Measurements from ENCODE around the gene SCAPER. TPM values are rescaled to one million over a fixed set of nuclear protein-coding genes. Genes with fewer than 3 reads are reported as not detected.

Gene SCAPER
- polyA plus RNA-seq, 2 of the 4 experiments (the other 2 are of a cell fraction), result 4.9 to 5.5 TPM

- no peak for TF ChIP-seq ATOH8 (CRISPR knock-in tag; IDR thresholded peaks at IDR 0.05; ENCODE audit: low read depth)
- no peak for TF ChIP-seq EHMT2 (IDR thresholded peaks at IDR 0.05; ENCODE audit: low read depth)
- no peak for TF ChIP-seq MAZ (IDR thresholded peaks at IDR 0.05; ENCODE audit: borderline replicate concordance, low read depth, low read length)
These were observed 8.6 kb upstream of the SCAPER start (continued) for GRCh38 chr15:76913737-76914136.

GRCh38 chr15:76912430-76912829 lies 7.3 kb upstream of the SCAPER start:
- Histone ChIP-seq H3K9me3 (no peaks in the 10 kb centered on the region), H3K4me2 (no peak overlapping the region), H3K4me1 (no peaks in the 10 kb centered on the region), H3K27ac (no peak overlapping the region), H3K4me3 (no peak overlapping the region)
- TF ChIP-seq TP53 (CRISPR knock-in tag; IDR thresholded peaks at IDR 0.05), result no peak
- TF ChIP-seq KDM5A (IDR thresholded peaks at IDR 0.05), result no peak
- no peak for TF ChIP-seq PBX3 (IDR thresholded peaks at IDR 0.05)
- no peak for TF ChIP-seq CEBPB (IDR thresholded peaks at IDR 0.05)
- TF ChIP-seq ESRRA (IDR thresholded peaks at IDR 0.05; ENCODE audit: borderline replicate concordance, low read length), result no peak
- TF ChIP-seq MAFK (IDR thresholded peaks at IDR 0.05; ENCODE audit: partially characterized antibody), result no peak
- no peak for TF ChIP-seq EHMT2 (IDR thresholded peaks at IDR 0.05; ENCODE audit: low read depth)
- TF ChIP-seq POLR2AphosphoS2 (conservative IDR thresholded peaks at IDR 0.05; ENCODE audit: low read length), result no peak
- TF ChIP-seq HDAC2 (IDR thresholded peaks at IDR 0.05), result no peak
- ChIA-PET POLR2A (interaction anchor here (0.8 kb wide), 1 partner anchor 19 kb away, joined by 3 read pairs; the partner anchor contains the start of gene RCN2), CTCF (no interaction called here)
- no peak for FAIRE-seq
- no peak for ATAC-seq
- DNase-seq (ENCODE audit: low read depth in 1 of 2, low spot score in 1 of 2), result no peak
- 63% methylated on average over 4 of the region's 4 CpGs for WGBS (ENCODE audit: missing lambda C conversion rate)

GRCh38 chr15:76905855-76906254 lies 715 bp upstream of the SCAPER start:
- H3K9me3 ChIP-seq, result no peaks in the 10 kb centered on the region
- DNase-seq (ENCODE audit: low read depth in 1 of 2, low spot score in 1 of 2), result no peak
- 69% methylated on average over 9 of the region's 9 CpGs for WGBS (ENCODE audit: missing lambda C conversion rate)
- H3K4me1 ChIP-seq, result peaks cover 14% of the 10 kb centered on the region; the same call in 2 of the 3 replicates
- POLR2A ChIA-PET, result no interaction called here
- ATAC-seq, result no peak
- no peak for FAIRE-seq
- TF ChIP-seq, protein P1, sequence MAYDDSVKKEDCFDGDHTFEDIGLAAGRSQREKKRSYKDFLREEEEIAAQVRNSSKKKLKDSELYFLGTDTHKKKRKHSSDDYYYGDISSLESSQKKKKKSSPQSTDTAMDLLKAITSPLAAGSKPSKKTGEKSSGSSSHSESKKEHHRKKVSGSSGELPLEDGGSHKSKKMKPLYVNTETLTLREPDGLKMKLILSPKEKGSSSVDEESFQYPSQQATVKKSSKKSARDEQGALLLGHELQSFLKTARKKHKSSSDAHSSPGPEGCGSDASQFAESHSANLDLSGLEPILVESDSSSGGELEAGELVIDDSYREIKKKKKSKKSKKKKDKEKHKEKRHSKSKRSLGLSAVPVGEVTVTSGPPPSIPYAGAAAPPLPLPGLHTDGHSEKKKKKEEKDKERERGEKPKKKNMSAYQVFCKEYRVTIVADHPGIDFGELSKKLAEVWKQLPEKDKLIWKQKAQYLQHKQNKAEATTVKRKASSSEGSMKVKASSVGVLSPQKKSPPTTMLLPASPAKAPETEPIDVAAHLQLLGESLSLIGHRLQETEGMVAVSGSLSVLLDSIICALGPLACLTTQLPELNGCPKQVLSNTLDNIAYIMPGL (CRISPR knock-in tag; IDR thresholded peaks at IDR 0.05; ENCODE audit: borderline replicate concordance), result no peak
- TF ChIP-seq TP53 (CRISPR knock-in tag; IDR thresholded peaks at IDR 0.05) (no peak), KDM5A (IDR thresholded peaks at IDR 0.05) (no peak), CHD4 (IDR thresholded peaks at IDR 0.05; ENCODE audit: borderline replicate concordance) (no peak), TFCP2L1 (CRISPR knock-in tag; IDR thresholded peaks at IDR 0.05) (no peak), USF2 (IDR thresholded peaks at IDR 0.05) (no peak), ELK1 (IDR thresholded peaks at IDR 0.05; ENCODE audit: low read depth, low read length) (no peak), ZC3H11A (IDR thresholded peaks at IDR 0.05) (no peak), ZNF302 (CRISPR knock-in tag; IDR thresholded peaks at IDR 0.05) (no peak), CBX2 (IDR thresholded peaks at IDR 0.05; ENCODE audit: borderline replicate concordance, low read depth) (no peak), RFX5 (IDR thresholded peaks at IDR 0.05) (no peak), BCL3 (IDR thresholded peaks at IDR 0.05) (no peak), FOXS1 (CRISPR knock-in tag; IDR thresholded peaks at IDR 0.05) (no peak), MYC (IDR thresholded peaks at IDR 0.05; ENCODE audit: borderline replicate concordance, low read length) (no peak), EP300 (IDR thresholded peaks at IDR 0.05) (no peak)
- H3K4me2 ChIP-seq, result peak overlapping the region; percentile 86
- CTCF ChIA-PET, result interaction anchor here (1.5 kb wide), 1 partner anchor 36 kb away, joined by 3 read pairs; no protein-coding TSS in a partner anchor
- peak overlapping the region; percentile 68; the same call in 2 of the 3 replicates for H3K4me3 ChIP-seq
- peak overlapping the region; percentile 78 to 91 for H3K27ac ChIP-seq

All from A549 (cell line).